CD1c-positive myeloid dendritic cell (primary cell): ENCODE measurements around the gene XRCC6.
"Not testable (repeated sequence)": the region's sequence is repeated elsewhere in the genome, so short reads cannot be mapped to it uniquely, and the experiment has no call there.

ENCODE experiments used
- DNase-seq: peaks from one replicate; pipeline ENCODE4 v3.0.0-alpha.2; 2016; ENCODE audit errors: extremely low spot score

XRCC6 gene

DNA sequence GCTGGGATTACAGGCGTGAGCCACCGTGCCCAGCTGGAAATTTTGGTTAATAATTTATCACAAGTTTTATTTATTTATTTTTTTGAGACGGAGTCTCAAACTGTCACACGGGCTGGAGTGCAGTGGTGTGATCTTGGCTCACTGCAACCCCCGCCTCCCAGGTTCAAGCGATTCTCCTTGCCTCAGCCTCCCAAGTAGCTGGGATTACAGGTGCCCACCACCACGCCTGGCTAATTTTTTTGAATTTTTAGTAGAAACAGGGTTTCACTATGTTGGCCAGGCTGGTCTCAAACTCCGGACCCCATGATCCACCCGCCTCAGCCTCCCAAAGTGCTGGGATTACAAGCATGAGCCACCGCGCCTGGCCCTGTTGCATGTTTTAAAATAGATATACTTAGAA, 65.8 kb downstream of the XRCC6 start:
- DNase-seq = not testable (repeated sequence)

DNA sequence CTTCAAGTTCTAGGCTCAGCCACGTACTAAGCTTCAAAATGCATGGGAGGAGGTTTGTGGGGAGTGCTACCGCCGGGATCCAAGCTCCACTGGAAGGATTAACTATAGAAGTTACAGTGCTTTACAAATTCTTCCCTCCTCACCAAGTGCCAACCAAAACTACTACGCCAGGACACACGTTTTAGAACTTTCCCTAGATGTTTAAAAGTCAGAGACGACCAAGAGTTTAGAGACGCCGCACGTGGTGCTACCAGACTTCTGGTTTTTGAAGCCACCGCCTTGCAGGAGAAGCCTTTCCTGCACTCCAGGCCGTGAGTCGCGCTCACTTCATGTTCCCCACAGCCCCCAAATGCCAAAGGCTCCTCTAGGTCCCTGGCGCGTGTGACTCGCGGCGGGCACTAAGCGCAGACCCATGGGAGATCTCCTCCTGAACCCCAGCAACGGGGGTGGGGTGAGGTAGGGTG, 66.8 kb downstream of the XRCC6 start:
- DNase-seq = peak; percentile 63

GRCh38 chr22:41688365-41689211, 67.5 kb downstream of the XRCC6 start, which contains the start of gene SNU13:
TSS of gene SNU13 (minus strand) at chr22:41688867. CDS start at chr22:41688796, 71 bp downstream.
- DNase-seq = peak; percentile 98

DNA sequence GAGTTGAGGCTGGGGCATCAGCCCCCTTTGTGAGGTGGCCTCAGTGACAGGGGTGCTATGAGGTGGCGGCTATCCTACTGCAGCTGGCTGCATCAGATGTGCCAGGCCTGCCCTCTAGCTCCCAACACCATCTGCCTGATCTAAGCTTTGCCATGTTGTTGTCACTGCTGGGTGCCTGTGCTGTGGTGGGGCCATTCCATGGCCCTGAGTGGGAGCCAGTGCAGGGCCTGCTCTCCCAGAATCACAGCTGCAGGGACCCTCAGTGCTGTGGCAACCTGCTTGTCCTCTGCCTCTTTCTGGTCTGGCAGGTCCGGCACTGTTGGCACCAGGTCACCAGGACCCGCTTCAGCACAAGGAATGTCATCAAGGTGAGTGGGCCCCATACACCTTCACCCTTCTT, 69.4 kb downstream of the XRCC6 start:
- DNase-seq = no peak

- DNase-seq = no peak
Observed at GRCh38 chr22:41695211-41695610, 74.1 kb downstream of the XRCC6 start.

DNA sequence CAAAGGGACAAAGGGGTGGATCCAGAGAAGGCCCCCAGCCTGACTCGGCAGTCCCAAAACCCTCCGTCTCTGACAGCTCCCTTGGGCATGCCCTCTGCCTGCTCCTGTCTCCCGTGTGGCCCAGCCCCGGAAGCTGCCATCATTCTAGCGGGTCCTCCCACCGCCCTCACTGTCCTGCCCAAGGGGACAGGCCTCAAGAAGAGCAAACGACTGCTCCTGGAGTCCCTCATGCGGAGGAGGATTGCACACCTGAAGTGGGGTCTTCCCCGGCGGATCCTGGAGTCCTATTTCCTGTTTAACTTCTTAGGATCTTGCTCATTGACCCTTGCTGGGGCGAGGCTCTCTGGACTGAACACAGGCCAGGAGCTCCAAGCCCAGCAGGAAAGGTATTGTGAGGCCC, 75.6 kb downstream of the XRCC6 start:
- no peak for DNase-seq

DNA sequence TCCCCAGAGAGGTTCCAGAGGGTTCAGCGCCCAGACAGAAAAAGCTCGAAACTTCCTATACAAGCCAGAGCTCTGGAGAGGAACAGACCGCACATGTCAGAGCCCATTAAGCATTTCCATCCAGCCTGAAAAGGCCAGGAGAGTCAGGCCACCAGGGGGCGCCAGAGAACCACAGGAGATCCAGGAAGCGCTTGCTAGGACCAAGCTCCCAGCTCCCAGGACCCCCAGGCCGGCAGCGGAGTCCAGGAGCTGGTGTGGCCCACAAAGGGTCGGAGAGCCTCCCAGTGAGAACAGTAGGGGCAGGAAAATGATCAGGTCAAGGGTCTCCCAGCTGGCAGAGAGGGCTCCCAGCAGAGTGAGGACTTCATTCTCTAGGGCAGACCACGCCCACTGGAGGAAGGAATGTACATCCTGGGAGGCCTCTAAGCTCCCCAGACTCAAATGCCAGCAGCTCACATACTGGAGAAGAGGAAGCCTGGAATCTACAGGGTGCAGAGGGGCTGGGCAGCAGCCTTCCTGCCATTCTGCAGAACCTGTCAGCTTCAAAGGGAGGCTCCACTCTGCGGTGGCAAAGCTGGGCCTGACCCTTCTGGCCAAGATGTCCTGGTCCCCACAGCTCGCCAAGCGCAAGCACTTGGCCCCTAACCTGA, 76.2 kb downstream of the XRCC6 start:
- DNase-seq = peak; percentile 92

DNA sequence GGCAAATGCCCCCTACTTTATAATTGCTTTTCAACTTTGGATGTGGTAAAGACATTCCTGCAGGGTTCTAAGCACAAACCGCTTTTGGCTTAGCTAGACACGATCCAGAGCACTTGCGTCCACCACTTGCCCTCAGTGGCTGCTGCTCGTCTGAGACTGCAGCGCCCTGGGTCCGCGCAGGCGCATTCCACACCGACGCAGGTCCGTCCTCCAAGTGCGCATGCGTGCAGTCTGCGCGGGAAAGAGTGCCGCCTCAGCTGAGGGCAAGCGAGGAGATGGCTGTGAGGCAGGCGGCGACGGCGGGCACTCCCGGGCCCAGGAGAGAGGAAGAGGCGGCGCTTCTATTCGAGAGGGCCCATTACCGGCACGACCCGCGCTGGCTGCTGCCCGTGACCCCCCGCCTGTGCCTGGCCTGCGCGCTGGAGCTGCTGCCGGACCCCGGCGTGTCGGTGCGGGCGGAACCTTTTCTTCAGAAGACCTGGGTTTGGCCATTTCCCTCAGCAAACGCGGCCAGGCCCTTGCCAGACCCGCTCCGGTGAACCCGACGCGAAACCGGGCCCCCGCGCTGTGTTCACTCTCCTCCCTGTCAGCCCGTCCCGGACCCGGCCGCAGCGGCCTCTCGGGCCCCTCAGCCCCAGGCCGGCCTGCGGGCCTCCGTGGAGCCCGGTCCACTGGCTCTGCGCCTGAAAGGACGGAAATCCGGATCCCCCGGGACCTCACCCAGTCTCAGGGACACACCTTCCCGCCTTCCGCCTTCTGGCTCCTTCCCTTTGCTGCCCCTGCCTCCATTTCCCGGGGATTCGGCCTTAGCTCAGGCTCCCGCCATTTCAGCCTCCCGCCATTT, 78.4 kb downstream of the XRCC6 start, which contains the start of gene MEI1:
Gene MEI1 (plus strand): TSS at position 240 of the 844 bp plus-strand sequence. CDS start 36 bp downstream, at position 276.
- peak; percentile 93 for DNase-seq

- no peak for DNase-seq
Observed at GRCh38 chr22:41700108-41700364, 78.9 kb downstream of the XRCC6 start.

DNA sequence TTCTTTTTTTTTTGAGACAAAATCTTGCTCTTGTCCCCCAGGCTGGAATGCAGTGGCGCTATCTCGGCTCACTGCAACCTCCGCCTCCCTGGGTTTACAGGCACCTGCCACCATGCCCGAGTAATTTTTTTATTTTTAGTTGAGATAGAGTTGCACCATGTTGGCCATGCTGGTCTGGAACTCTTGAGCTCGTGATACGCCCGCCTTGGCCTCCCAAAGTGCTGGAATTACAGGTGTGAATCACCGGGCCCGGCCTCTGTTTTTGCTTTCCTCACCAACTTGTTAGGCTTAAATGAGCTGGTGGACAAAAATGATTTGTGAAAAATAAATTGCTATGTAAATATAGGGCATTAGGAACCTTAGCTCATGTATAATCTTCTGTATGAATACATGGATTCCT, 81.7 kb downstream of the XRCC6 start:
- DNase-seq = no peak

GRCh38 chr22:41709341-41709740, 88.2 kb downstream of the XRCC6 start:
- DNase-seq = no peak

GRCh38 chr22:41713004-41713403, 91.9 kb downstream of the XRCC6 start:
- no peak for DNase-seq
